HUES48 (cell line): ENCODE results near the gene OR13F1.

Source experiments
- H3K27ac ChIP-seq: one replicate; pipeline ENCODE4 v1.7.0; 2013; ENCODE audit warnings: low read depth, low read length, inconsistent platforms
- H3K27me3 ChIP-seq: 2 replicates; pipeline ENCODE4 v1.6.1; 2013; ENCODE audit warnings: mild to moderate bottlenecking, low read length; ENCODE audit not compliant: control insufficient read depth, insufficient read depth
- H3K36me3 ChIP-seq: 2 replicates; pipeline ENCODE4 v1.6.1; 2013; ENCODE audit warnings: low read length; ENCODE audit not compliant: control insufficient read depth, insufficient read depth
- H3K4me1 ChIP-seq: 2 replicates; pipeline ENCODE4 v1.6.1; 2013; ENCODE audit warnings: mild to moderate bottlenecking, low read length; ENCODE audit not compliant: control insufficient read depth, insufficient read depth
- H3K4me3 ChIP-seq: 2 replicates; pipeline ENCODE4 v1.5.1; 2013; ENCODE audit warnings: mild to moderate bottlenecking, low read depth, low read length
- H3K9ac ChIP-seq: 2 replicates; pipeline ENCODE4 v1.6.1; 2013; ENCODE audit warnings: mild to moderate bottlenecking, low read depth, low read length, moderate library complexity
- H3K9me3 ChIP-seq: 2 replicates; pipeline ENCODE4 v1.6.1; 2013; ENCODE audit warnings: low read length; ENCODE audit not compliant: control insufficient read depth, insufficient read depth

Gene OR13F1

DNA sequence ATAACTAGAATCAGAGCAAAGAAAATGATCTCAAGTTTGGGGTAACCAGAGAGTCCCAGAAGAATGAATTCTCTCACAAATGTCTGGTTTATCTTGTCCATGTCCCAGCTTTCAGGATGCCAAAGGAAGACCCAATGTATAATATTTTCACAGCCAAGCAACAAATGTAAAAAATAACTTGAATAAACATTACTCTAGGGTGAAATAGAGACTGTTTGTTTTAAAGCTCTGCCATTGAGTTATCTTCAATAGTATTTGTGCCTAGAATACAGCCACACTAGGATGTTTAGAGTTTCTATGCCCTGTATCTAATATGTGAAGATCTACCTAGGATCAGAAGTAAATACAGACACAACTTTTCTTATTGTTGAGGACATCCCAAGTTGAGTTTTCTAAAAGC, 23.0 kb downstream of the OR13F1 start, which contains the start of gene OR13C4:
Gene OR13C4, minus strand, starts transcription at position 101 of the 400 bp plus-strand sequence. Its CDS starts 0 bp downstream, at position 101.
- H3K9me3 ChIP-seq = peaks cover 4% of the 10 kb centered on the region; the same call in 1 of the 2 replicates
- no peaks in the 10 kb centered on the region for H3K36me3 ChIP-seq
- no peak within 1 kb of the TSS for H3K9ac ChIP-seq
- 0 out of 2 replicates have a peak, but pooled peaks cover under 1% of the 10 kb centered on the region for H3K4me1 ChIP-seq
- H3K27me3 ChIP-seq = no peaks in the 10 kb centered on the region
- no peak within 1 kb of the TSS for H3K4me3 ChIP-seq
- H3K27ac ChIP-seq = no peak within 1 kb of the TSS

DNA sequence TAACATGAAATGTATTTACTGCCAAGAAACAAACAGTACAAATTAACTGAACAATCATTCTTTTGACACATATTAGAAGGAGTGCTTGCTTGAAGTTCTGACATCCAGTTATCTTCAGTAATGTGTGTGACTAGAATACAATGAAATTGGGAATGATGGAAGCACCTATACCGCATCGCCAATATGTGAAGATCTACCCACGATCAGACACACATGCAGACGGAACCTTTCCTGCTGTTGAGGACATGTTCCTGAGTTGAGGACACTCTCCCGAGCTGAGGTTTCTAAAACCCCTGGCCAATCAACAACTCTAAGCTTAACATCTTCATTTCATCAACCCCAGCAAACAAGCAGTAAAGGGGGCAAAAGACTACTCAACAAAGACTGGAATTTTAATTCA, 32.7 kb downstream of the OR13F1 start, which contains the start of gene OR13C3:
Gene OR13C3, minus strand, starts transcription at position 101 of the 400 bp plus-strand sequence. CDS start 133 bp downstream, outside the sequence.
- no peaks in the 10 kb centered on the region for H3K27me3 ChIP-seq
- no peak within 1 kb of the TSS for H3K9ac ChIP-seq
- no peak within 1 kb of the TSS for H3K4me3 ChIP-seq
- no peaks in the 10 kb centered on the region for H3K9me3 ChIP-seq
- H3K4me1 ChIP-seq = peaks cover 8% of the 10 kb centered on the region; the same call in 1 of the 2 replicates
- no peak within 1 kb of the TSS for H3K27ac ChIP-seq
- no peaks in the 10 kb centered on the region for H3K36me3 ChIP-seq

DNA sequence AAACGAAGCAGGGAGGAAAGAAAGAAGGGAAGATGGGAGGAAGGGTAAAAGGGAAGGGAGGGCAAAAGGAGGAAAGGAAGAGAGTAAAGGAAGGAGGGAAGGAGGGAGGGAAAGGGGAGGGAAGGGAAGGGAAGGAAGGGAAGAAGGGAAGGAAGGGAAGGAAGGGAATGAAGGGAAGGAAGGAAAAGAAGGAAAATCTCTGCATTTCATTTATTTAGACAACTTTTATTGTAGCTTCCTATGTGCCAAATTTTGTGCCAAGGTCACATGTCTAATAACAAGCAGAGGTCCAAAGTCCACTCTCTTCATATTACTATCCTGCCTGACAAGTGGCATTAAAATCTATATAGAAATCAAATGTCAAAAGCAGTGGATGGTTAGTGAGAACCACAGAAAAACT, 35.2 kb downstream of the OR13F1 start:
- H3K4me1 ChIP-seq = no peaks in the 10 kb centered on the region
- no peaks in the 10 kb centered on the region for H3K27me3 ChIP-seq
- no peak overlapping the region for H3K4me3 ChIP-seq
- no peaks in the 10 kb centered on the region for H3K9me3 ChIP-seq
- no peaks in the 10 kb centered on the region for H3K36me3 ChIP-seq
- no peak overlapping the region for H3K9ac ChIP-seq
- no peak overlapping the region for H3K27ac ChIP-seq

- H3K27me3 ChIP-seq = no peaks in the 10 kb centered on the region
- no peaks in the 10 kb centered on the region for H3K36me3 ChIP-seq
- H3K4me1 ChIP-seq = no peaks in the 10 kb centered on the region
- no peak overlapping the region for H3K9ac ChIP-seq
- H3K4me3 ChIP-seq = no peak overlapping the region
- H3K9me3 ChIP-seq = no peaks in the 10 kb centered on the region
- H3K27ac ChIP-seq = no peak overlapping the region
Measured at GRCh38 chr9:104544644-104545043, 40.6 kb downstream of the OR13F1 start.

GRCh38 chr9:104553261-104553660, 49.2 kb downstream of the OR13F1 start:
- no peak overlapping the region for H3K9ac ChIP-seq
- no peaks in the 10 kb centered on the region for H3K9me3 ChIP-seq
- H3K4me1 ChIP-seq = no peaks in the 10 kb centered on the region
- H3K27ac ChIP-seq = no peak overlapping the region
- no peak overlapping the region for H3K4me3 ChIP-seq
- no peaks in the 10 kb centered on the region for H3K27me3 ChIP-seq
- no peaks in the 10 kb centered on the region for H3K36me3 ChIP-seq
